Type B pancreatic cell (in vitro differentiated cells): ENCODE results near the gene FOXL1. TPM values are rescaled to one million over a fixed set of nuclear protein-coding genes. Genes with fewer than 3 reads are reported as not detected.

ENCODE experiments used
- DNase-seq: peaks from one replicate; pipeline ENCODE4 v3.0.0; 2021; ENCODE audit warnings: mixed read lengths; ENCODE audit not compliant: unreplicated experiment; ENCODE audit errors: extremely low spot score
- H3K27ac Mint-ChIP-seq: 2 replicates; pipeline ENCODE4 v1.8.0; 2021; ENCODE audit warnings: mild to moderate bottlenecking, mixed read lengths
- H3K27me3 Mint-ChIP-seq: 2 replicates; pipeline ENCODE4 v1.8.0; 2021; ENCODE audit warnings: mixed read lengths
- H3K36me3 Mint-ChIP-seq: 2 replicates; pipeline ENCODE4 v1.8.0; 2021; ENCODE audit warnings: mixed read lengths
- H3K4me1 Mint-ChIP-seq: one replicate; pipeline ENCODE4 v1.8.0; 2021; ENCODE audit warnings: mixed read lengths; ENCODE audit not compliant: unreplicated experiment
- H3K4me3 Mint-ChIP-seq: 2 replicates; pipeline ENCODE4 v1.8.0; 2021; ENCODE audit warnings: mild to moderate bottlenecking, mixed read lengths
- H3K9me3 Mint-ChIP-seq: 2 replicates; pipeline ENCODE4 v1.8.0; 2021; ENCODE audit warnings: mixed read lengths
- CTCF ChIP-seq: fragments of 200-600 bp; sonication (generic); conservative IDR thresholded peaks from 2 replicates; pipeline ENCODE4 v1.5.0; 2021; ENCODE audit warnings: antibody characterized with exemption, mild to moderate bottlenecking
- total RNA-seq: library from RNA; stranded (reverse); gene quantifications from 2 replicates; pipeline ENCODE4 v1.2.1, GENCODE V29; 2021; ENCODE audit warnings: low replicate concordance

FOXL1 gene
- total RNA-seq, 1 donor from 2014 or later, result 2.2 TPM

DNA sequence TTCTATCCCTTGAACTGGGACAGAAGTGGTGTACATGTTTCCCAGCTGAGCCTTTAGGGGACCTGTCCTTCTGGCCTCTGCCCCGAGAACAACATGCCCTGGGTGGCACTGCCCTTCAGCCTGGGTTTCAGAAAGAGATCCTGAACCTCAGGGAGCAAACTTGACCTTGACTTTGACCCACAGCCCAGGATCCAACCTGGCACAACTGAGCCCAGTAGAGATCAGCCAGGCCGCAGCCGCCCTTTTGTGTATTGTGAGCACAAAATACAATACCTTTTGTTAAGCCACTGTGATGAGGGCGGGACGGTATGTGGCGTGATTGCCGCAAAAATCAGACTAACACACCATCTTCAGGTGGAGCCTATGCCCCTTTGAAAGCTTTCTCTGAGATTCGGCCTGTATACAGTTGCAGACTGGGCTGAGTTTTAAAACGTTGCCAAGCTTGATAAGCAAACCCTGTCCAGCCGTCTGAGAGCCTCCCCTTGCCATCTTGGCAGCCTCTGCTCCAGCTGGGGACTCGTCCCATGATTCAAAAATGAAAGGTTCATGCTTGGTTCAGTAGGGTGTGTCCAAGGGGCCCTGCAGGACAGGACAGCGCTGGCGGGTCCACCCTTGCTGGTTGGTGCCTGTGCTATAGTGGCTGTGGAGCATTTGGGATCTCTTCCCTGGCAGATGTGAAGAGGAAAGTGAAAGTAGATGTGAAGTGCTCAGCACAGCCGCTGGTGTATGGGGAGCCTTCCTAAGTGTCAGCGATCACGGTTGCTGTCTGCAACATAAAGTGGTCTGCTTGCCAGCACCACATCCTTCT lies 40.3 kb downstream of the FOXL1 start:
- Mint-ChIP-seq H3K27ac (no peak overlapping the region), H3K4me3 (no peak overlapping the region), H3K4me1 (peaks cover 17% of the 10 kb centered on the region), H3K36me3 (no peaks in the 10 kb centered on the region), H3K9me3 (no peaks in the 10 kb centered on the region), H3K27me3 (peaks cover 15% of the 10 kb centered on the region)
- TF ChIP-seq CTCF, result no peak
- DNase-seq, result no peak

DNA sequence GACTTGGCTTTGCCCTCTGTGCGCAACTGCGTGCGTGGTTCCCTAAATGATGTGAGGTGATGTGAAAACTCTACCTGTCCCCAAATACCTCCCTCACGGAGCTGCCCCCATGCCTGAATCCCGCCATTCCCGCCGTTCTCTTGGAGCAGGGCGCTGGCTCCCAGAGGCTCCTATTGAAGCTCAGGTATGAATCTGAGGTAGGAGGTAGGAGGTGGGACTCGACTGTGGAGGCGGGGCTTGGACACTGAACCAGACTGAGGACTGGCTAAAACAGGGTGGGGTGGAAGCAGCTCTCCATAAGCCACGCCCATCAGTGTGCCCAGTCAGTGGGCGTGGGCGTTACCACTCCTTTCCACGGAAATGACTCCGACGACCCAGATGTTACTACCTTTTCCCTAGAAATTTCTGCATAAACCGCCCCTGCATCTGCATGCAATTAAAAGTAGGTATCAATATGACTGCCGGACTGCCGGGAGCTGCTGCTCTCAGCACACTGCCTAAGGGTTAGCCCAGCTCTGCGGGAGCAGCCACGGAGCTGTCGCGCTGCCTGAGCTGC lies 41.0 kb downstream of the FOXL1 start:
- no peak overlapping the region for H3K4me3 Mint-ChIP-seq
- H3K36me3 Mint-ChIP-seq, result no peaks in the 10 kb centered on the region
- TF ChIP-seq CTCF, result no peak
- H3K27ac Mint-ChIP-seq, result no peak overlapping the region
- H3K9me3 Mint-ChIP-seq, result no peaks in the 10 kb centered on the region
- DNase-seq, result no peak
- H3K4me1 Mint-ChIP-seq, result peaks cover 16% of the 10 kb centered on the region
- peaks cover 16% of the 10 kb centered on the region for H3K27me3 Mint-ChIP-seq

DNA sequence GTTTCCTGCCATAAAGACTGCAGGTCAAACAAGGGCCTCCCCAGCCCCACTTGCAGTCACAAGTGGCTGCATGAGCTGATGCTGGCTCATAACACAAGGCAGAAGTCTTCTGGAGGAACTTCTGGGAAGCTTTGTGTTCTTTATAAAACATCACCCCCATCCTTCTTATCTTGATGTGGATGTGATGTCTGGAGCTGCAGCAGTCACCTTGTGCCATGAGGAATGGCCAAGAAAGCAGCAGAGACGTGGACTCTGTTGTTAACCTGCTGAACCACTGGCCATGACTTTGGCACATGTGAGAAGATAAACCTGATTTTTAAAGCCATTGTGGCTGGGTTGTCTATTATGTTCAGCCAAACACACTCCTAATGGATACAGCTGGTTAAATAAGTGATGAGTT lies 41.8 kb downstream of the FOXL1 start:
- DNase-seq, result no peak

GRCh38 chr16:86621966-86622365 lies 43.6 kb downstream of the FOXL1 start:
- Mint-ChIP-seq H3K4me3 (no peak overlapping the region), H3K27me3 (peaks cover 23% of the 10 kb centered on the region), H3K9me3 (no peaks in the 10 kb centered on the region), H3K27ac (no peak overlapping the region), H3K36me3 (no peaks in the 10 kb centered on the region), H3K4me1 (peaks cover 10% of the 10 kb centered on the region)
- no peak for DNase-seq
- no peak for TF ChIP-seq CTCF

More for the DNA sequence above, 41.8 kb downstream of the FOXL1 start:
- Mint-ChIP-seq H3K9me3 (no peaks in the 10 kb centered on the region), H3K27ac (no peak overlapping the region), H3K27me3 (peaks cover 23% of the 10 kb centered on the region), H3K36me3 (no peaks in the 10 kb centered on the region), H3K4me3 (no peak overlapping the region), H3K4me1 (peaks cover 7% of the 10 kb centered on the region)
- no peak for TF ChIP-seq CTCF

- Mint-ChIP-seq H3K4me3 (no peak overlapping the region), H3K27me3 (peaks cover 23% of the 10 kb centered on the region), H3K9me3 (no peaks in the 10 kb centered on the region), H3K36me3 (no peaks in the 10 kb centered on the region), H3K27ac (no peak overlapping the region), H3K4me1 (peaks cover 10% of the 10 kb centered on the region)
- no peak for DNase-seq
- no peak for TF ChIP-seq CTCF
Observed at GRCh38 chr16:86622700-86623615, 44.6 kb downstream of the FOXL1 start.
